Endometrial microvascular endothelial cells (primary cell): ENCODE data around the gene CAPN10. TPM values are rescaled to one million over a fixed set of nuclear protein-coding genes. Genes with fewer than 3 reads are reported as not detected.

ENCODE experiments used
- in situ Hi-C: cut with HindIII; loops from 2 replicates; pipeline ENCODE4 v1.10.0; 2017; ENCODE audit warnings: low sequenced_read_pairs, low pct_unique_long_range_greater_than_20kb; ENCODE audit errors: inconsistent ontology term
- total RNA-seq: library from RNA; depleted of rRNA; stranded (reverse); fragments of >200 nt; gene quantifications from one replicate; pipeline ENCODE4 v1.2.3, GENCODE V29; 2015; ENCODE audit errors: inconsistent ontology term

CAPN10 gene
- total RNA-seq, 1 donor from 2014 or later, result 19.8 TPM

DNA sequence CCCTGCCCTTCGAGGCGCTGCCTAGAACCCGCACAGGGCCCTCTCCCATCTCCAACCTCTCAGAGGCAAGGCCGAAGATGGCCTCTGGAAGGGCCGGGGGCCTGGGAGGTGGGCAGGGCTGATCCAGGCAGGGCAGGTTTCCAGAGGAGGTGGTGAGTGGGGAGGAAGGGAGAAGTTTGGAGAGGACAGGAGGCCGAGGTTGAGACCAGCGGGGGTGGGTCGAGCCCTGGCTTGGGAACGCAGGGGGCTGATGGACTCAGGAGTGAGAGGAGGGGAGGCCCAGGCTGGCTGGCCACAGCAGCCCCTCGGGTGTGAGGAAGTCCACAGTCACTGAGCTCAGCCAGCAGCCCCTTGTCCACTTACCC is 10.5 kb downstream of the CAPN10 start:
- in situ Hi-C loops, result no loop called here

DNA sequence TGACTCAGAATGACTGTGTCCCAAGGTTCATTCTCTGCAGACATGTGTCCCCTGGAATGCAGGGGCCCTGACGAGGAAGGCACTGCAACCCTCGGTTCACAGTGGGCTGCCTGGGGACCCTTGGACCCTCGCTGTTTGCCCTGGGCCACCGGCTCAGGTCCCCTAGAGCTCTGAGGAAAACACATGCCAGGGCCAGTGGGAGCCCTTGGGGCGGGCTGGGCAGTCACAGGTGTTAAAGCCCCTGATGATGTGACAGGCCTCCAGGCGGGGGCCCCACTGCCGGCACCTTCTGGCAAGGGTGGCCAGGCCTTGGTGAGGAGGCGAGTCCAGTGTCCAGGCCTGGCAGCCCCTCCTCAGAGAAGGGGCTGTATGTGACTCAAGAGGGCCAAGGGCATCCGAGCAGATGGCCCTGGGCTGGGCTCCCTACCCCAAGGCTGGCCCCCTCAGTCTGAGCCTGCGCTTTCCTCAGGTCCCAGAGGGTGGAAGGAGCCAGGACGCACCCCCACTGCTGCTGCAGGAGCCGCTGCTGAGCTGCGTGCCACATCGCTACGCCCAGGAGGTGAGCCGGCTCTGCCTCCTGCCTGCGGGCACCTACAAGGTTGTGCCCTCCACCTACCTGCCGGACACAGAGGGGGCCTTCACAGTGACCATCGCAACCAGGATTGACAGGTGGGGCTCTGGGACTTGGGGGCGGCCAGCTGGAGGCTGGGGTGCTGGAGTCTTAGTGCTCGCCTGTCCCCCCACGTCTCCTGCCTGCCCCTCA is 11.1 kb downstream of the CAPN10 start:
- in situ Hi-C loops, result no loop called here

DNA sequence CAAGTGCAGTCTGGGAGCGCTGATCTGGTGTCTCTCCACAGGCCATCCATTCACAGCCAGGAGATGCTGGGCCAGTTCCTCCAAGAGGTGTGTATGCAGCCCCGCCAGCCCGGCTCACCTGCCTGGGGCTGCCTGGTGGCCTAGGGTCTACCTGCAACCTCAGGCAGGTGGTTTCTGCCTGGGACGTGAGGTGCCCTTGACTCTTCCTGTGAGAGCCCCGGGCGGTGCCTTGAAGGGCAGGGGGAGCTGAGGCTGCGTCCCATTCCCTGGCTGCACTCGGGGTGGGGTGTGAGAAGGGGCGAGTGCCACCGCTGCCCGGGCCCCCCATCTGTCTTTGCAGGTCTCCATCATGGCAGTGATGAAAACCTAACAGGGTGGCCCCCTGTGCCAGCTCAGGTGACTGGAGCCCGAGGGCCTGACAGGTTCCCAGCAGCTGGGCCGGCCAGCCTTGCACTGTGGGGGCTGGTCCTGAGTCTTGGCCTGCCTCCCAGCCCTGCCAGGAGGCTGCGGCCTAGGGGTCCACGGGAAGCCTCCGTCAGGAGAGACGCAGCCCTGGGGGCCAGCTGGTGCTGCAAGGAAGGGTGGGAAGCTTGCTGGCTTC is 11.9 kb downstream of the CAPN10 start:
- in situ Hi-C loops, result no loop called here

DNA sequence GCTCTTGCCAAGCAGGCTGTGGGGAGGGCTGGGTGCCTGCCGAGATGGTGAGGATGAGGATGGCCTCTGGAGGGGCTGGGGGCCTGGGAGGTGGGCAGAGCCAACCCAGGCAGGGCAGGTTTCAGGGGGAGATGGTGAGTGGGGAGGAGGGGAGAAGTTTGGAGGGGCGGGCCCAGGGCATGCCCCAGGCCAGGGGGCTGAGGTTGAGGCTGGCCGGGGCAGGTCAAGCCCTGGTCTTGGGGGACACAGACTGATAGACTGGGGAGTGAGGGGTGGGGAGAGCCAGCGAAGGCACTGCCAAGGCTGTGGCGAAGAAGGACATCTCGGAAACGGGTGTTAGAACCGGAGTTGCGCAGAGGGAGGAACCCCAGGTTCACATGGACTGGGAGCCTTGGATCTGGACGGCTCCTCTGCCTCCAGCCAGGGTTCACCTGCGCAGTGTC is 12.6 kb downstream of the CAPN10 start:
- in situ Hi-C loops, result no loop called here

DNA sequence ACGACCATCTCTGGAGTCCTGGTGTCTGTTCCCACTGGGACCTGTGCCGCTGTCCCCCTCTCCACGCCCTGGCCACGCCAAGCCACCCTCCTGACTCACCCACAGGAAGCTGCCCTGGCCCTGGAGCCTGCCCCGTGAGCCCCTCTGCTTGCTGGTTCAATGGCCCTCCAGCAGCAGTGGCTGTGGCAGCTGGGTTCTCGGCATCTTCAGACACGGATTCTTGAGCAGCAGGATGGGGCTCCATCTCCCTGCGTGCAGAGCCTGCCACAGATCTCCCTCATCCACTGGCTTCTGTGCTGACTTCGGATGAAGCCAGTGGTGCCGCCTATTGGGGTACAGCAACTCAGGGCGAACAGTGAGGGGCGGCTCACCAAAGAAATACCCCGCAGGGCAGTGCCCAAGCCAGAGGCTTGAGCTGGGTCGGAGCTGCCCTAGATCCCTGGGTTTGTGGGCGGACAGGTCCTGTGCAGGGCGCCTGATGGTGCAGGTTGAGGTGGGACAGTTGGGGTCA is 14.0 kb downstream of the CAPN10 start:
- in situ Hi-C loops, result no loop called here

DNA sequence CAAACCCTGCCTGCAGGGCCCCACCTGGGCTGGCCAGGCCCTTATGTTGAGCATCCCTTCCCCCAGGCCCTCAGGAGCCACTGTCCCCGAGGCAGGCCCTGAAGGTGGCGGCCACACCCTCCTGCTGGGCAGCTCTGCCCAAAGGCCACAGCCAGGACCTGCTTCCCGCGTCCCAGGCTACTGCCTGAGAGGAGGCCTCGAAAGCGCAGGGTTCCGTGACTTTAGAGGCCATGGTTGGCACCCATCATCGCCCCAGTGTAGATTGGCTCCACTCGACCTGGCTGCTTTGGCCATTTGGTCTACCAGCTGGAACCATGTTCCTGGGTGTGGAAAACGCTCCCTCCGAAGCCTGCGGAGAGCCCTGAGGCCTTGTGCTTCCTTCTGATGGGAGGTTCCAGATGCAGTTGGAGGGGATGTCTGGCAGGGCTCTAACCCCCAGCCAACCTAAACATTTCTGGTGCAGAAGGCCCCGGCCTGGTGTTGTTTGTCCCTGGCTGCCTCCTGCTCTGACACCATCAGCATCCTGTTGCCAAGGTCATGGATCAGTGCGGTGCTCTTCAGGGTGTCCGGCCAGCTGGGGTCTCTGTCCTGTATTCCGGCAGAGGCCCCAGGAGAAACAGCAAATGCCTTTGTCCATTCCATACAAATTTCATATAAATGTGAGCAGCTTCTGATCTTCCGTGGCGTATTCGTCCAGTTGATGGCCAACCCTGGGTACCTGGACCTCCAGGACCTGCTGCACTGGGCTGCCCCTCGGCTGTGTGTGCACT is 14.7 kb downstream of the CAPN10 start:
- in situ Hi-C loops, result no loop called here

DNA sequence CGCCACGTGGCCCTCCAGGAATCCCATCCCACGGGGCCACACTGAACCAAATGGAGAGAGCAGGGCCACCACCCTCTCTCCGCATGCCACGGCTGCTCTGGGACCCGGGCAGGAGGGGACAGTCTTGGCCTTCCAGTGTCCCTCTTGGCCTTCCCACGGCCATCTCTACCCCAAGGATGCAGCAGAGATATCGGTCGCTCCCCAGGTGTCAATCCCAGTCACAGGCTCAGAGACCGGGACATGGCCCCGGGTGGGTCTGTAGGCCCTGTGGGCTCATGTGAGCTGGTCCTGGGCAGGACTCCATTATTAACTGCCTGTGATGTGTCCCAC is 15.3 kb downstream of the CAPN10 start:
- in situ Hi-C loops, result no loop called here

DNA sequence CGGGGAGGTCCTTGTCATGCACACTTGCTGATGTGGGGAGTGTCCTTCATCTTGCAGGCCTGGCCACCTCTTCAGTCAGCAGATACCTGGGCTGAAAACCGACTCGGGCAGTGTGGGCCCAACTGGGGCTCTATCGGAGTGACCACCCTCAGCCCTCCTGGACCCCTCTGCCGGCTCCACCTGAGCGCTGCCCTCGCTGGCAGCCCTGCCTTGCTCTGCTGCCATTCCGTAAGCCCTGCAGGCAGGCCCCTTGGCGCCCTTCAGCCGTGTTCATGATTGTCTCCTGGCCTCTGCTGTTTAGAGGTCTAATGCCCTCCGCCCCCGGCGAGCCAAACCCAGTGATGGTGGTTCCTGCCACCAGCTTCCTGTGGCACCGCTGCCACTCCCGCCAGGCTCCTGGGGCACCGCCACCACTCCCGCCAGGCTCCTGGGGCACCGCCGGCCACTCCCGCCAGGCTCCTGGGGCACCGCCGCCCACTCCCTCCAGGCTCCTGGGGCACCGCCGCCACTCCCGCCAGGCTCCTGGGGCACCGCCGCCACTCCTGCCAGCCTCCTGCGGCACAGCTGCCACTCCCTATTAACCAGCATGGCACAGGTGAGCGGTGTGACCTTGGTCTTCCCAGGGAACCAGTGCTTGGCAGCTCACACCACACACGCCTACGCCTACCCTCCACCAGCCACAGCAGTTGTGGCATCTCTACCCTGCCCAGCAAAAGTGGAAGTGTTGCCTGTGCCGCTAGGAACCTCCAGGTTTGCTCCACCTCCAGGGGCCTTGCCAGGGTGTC is 15.9 kb downstream of the CAPN10 start:
- in situ Hi-C loops, result no loop called here

DNA sequence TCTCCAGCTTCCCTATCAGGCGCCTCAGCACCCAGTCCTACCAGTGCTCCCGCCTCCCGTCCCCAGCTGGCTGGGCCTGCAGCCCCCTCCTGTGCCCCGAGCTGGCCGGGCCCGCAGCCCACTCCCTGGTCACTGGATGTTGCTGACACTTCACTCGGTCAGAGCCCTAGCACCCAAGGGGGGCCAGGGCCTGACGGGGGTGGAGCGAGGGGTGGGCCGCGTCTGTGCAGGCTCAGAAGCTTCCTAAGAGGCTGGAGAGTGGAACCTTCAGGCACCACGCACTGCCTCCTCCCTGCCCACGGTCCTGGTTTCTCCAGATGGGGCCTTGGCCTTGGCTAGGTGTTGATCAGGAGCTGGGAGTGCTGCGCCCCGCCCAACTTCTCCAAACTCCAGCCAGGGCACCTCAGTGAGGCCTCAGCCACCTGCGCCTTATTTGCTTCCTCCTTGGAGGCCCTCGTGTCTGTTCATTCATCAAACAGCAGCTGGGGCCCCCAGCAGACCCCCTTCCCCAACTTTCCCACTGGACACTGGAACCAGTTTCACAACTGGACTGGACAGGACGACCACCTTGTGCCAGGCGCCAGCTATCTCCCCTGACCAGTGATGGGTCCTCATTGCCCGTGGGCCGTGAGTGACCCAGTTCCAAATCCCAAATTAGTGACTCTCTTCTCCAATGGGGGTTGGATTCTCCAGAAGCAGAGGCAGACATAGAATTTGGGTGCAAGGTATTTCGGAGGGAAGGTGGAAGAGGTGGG is 16.7 kb downstream of the CAPN10 start:
- in situ Hi-C loops, result no loop called here

DNA sequence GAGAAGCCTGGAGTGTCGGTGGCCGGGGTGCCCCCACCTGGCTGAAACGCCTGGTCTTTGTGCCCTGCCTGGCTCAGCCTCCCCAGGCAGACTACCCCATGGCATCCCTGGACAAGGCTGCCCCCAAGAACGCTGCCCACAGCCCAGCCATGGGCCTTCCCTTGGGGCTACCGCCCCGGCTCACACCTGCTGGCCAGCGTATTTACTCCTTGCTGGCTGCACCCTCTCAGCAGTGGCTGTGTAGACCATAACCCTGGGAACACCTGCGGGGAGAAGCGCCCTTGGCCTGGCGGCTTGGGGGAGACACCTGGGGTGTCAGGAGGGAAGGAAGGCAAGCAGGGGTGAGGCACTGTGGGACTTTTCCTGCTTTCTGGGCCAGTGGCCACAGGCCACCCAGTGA is 17.3 kb downstream of the CAPN10 start:
- in situ Hi-C loops, result no loop called here

DNA sequence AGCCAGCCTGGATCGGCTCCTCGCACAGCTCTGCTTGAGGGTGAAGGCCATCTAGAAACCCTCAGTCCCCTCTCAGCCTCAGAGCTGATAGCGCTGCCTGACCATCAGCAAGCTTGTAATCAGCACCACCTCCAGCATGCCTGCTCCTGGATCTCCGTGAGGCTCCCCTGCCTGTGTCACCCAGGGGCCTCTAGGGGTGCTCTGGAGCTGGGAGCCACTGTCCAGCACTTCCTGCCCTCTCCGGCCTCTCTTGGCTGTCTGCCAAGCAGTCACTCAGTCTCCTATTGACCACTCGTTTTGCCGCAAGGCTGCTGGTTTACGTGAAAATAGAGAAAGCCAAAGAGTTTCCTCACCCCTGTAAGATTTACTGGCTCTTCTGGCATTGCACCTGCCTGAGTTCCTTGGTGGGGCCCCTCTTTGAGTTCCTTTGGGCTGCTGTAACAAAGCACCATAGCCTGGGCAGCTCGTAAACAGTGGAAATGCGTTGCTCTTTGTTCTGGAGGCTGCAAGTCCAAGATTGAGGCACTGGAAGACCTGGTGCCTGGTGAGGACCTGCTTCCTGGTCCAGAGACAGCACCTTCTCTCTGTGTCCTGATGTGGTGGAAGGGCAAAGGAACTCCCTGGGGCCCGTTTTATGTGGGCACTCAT is 17.9 kb downstream of the CAPN10 start:
- in situ Hi-C loops, result no loop called here

DNA sequence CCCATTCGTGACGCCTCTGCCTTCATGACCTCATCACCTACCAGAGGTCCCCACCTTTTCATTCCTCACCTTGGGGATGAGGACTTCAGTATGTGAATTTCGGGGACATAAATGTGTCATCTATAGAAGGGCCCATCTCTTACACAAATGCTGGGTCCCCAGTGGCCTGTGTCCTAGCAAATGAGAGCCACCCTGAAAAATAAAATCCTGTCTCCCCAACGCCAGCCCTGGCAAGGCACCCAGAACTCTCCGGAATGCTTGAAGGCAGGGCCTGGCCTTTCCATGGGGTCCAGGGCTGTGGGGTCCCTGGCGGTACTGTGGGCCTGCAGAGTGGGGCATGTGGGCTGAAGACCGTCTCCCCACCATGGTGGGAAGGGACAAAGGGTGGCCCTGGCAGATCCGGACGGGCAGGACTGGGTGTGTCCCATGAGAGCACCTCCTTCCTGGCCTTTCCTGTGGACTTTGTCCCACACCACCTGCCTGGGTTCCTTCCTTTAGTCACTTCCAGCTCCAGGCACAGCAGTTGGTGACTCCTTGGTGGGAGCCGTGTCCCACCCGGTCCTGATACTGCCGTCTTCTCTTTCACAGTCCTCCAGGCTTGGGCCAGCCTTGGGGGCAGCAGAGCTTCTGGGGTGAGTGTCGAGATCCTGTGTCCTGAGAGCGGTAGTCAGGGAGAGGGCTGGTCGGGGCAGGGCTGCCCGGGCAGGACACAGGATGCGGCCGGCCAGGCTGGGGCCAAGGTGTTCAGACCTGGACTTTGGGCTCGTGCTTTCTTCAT is 18.6 kb downstream of the CAPN10 start:
- in situ Hi-C loops, result no loop called here

DNA sequence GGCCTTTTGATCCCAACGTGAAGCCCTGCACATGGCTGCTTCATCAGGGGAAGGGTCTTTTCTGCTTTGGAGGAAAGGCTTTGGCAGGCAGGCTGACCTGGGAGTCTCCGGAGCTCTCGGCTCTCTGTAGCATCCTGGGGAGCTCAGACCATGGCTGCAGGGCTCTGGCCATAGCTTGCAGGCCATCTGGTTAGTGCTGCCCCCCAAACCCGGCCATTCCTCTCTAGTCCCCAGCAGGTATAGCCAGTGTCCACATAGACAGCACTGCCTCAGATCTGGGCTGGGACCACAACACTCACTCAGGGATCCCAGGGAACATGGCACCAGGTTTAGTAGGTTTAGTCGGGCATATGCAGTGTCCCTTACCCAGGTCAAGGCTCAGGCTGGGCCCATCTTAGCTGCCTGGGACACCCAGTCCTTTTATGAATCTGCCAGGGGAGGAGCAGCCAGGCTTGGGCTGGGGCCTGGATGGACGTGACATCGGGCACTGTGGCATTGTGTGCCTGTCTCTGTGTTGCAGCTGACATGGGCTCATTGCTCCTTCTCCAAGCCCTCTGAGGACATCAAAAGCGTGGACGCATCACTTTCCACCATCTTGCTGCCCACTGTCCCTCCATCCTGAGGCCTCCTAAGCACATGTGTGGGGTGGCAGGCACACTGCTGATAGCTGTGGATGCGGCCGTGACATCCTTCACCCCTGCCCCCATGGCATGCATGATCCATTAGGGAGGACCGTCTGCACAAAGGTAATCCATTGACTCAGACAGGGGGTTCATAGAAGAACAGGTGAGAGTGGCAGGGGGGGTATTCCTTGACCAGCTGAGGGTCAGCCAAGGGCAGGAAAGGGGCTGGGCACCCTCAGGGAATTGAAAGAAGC is 19.6 kb downstream of the CAPN10 start:
- in situ Hi-C loops, result no loop called here

DNA sequence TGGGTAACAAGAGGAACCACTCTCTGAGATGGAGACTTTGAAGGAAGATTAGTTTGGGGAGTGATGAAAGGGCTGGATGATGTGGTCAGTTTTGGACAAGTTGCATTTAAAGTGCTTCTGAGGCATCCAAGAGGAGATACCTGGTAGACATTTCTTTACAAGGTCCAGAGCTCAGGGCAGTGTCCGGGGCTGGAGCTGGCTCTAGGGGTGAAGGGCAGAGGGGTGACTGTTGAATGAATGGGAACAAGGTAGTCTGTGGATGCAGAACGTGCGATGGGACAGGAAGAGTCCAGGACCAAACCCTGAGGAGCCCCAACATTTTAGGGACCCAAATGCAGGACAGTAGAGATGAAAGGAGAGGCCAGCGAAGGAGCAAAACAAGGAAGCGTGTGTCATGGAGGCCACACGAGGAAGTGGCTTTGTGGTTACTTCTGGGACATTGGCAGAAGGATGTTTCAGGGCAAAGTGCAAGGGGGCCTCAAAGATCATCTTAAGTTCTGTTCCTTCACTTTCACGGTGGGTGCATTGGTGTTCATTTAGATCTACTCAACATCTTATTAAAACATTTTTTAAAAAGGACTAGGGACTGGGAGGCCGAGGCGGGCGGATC is 25.2 kb downstream of the CAPN10 start:
- in situ Hi-C loops, result no loop called here

DNA sequence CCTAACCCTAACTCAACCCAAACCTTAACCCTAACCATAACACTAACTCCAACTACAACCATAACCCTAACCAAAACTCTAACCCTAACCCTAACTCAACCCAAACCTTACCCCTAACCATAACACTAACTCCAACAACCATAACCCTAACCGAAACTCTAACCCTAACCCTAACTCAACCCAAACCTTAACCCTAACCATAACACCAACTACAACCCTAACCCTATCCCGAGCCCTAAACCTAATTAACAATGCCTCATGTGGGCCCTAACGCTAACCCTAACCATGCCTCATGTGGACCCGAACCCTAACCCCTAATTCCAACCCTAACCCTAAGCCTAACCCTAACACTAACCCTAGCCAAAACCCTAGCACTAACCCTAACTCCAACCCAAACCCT is 27.2 kb downstream of the CAPN10 start:
- in situ Hi-C loops, result no loop called here

DNA sequence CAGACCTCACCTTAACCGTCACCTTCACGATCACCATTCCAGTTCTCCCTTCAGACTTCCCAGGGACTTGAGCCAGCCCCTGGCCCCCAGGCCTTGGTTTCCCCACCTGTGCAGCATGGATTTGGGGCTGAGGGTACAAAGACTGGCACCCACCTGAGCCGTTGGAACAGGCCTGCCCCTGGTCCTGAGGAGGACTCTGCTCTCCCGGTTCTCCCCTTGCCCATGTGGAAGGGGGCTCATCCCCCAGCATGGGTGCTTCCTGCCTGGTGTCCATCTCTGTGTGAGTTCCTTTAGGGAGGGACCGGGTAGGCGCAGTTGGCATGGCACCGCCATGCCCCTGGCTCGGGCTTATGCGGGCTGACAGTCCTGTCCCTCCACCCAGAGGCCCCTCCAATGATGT is 27.9 kb downstream of the CAPN10 start:
- in situ Hi-C loops, result no loop called here
